ENCODE data around the gene RTN4RL1.
"Not testable (repeated sequence)": the region's sequence is repeated elsewhere in the genome, so short reads cannot be mapped to it uniquely, and the experiment has no call there.

Gene RTN4RL1

GRCh38 chr17:2025622-2026309 lies 632 bp upstream of the RTN4RL1 start:
- peak in 1 of 2 donors; percentile 25 for DNase-seq (ENCODE audit: low read depth in 2 of 2)

- no peak for DNase-seq (ENCODE audit: low read depth in 2 of 2)
These were observed 438 bp downstream of the RTN4RL1 start for GRCh38 chr17:2024572-2025219.

- DNase-seq (ENCODE audit: low read depth in 2 of 2) = no peak
These were observed 1.2 kb downstream of the RTN4RL1 start for GRCh38 chr17:2023692-2024571.

GRCh38 chr17:2023256-2023655 lies 1.9 kb downstream of the RTN4RL1 start:
- no peak for DNase-seq (ENCODE audit: low read depth in 2 of 2)

GRCh38 chr17:2022647-2023240 lies 2.4 kb downstream of the RTN4RL1 start:
- DNase-seq (ENCODE audit: low read depth in 2 of 2) = no peak

GRCh38 chr17:2020721-2021120 lies 4.4 kb downstream of the RTN4RL1 start:
- DNase-seq (ENCODE audit: low read depth in 2 of 2) = no peak

DNA sequence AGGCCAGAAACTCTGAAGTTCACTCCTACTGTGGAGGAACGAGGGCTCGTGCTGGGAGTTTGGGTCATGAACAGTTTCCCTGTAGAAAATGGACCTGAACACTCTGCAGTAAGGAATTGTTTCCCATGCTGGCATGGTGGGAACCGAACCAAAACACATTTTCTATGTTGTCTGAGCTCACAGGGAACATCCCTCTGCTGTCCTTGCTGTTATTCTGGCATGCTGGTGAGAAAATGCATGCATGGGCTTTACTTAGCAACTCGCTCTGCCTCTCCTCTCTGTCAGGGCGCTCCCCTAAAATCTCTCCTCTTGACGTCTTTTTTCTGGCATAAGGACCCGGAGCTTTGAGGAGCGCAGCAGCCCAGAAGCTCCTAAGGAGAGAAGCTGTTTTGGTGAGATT lies 5.4 kb downstream of the RTN4RL1 start:
- no peak for DNase-seq (ENCODE audit: low read depth in 2 of 2)

- no peak for DNase-seq (ENCODE audit: low read depth in 2 of 2)
These were observed 6.2 kb downstream of the RTN4RL1 start for GRCh38 chr17:2018716-2019510.

DNA sequence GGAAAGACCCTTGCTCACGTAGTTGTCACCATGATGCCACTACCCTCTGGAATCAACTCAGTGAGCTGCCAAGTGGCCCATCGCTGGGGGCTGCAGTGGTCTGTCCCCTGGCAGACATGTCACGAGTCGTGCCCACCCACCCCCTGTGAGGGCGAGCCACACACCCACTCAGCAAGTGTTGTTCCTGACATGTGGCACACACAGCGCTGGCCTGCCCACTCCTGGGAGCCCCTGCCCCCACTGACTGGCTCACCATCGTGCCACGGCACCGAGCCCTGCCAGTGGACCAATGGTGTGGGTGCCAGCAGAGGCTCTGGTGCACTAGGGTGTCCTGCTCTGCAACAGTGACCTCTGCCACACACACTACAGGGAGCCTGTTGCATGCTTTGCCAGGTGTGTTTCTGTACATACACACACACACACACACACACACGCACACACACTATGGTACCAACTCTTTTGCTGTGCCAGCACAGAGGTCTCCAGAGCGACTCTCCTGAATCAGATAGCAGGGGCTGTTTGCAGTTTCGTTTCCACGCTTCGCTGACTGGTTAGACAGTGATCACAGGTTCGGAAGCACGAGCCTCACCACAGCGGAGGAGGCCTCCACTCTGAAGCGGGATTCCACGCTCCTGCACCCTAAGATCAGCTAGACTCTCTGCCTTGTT lies 7.7 kb downstream of the RTN4RL1 start:
- no peak for DNase-seq (ENCODE audit: low read depth in 2 of 2)

GRCh38 chr17:2016494-2016893 lies 8.6 kb downstream of the RTN4RL1 start:
- DNase-seq (ENCODE audit: low read depth in 2 of 2) = no peak

- DNase-seq (ENCODE audit: low read depth in 2 of 2) = no peak
These were observed 9.8 kb downstream of the RTN4RL1 start for GRCh38 chr17:2015314-2015713.

GRCh38 chr17:2013994-2014317 lies 11.2 kb downstream of the RTN4RL1 start:
- no peak for DNase-seq (ENCODE audit: low read depth in 2 of 2)

DNA sequence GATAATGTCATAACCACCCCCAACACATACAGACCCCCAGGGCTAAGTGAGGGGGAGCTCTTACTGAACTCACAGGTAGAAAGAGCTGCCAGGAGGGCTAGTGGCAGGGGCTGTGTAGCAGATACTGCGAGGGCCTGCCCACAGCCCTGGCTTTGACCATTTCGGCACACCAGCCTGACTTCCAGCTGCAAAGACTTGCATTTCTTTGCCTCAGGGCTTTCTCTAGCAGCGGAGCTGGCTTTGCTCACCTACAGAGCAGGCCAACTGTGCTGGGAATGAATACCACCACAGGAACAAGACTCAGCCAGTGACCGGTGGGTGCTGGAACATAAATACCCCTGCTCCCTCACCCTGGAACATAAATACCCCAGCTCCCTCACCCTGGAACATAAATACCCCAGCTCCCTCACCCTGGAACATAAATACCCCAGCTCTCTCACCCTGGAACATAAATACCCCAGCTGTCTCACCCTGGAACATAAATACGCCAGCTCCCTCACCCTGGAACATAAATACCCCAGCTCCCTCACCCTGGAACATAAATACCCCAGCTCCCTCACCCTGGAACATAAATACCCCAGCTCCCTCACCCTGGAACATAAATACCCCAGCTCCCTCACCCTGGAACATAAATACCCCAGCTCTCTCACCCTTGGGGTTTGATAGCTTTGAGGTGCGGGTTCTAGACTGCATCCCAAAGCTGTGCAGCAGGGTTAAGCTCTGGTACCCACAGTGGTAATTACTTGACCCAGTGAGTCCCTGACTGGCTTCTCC lies 11.7 kb downstream of the RTN4RL1 start:
- DNase-seq (ENCODE audit: low read depth in 2 of 2) = not testable (repeated sequence)

DNA sequence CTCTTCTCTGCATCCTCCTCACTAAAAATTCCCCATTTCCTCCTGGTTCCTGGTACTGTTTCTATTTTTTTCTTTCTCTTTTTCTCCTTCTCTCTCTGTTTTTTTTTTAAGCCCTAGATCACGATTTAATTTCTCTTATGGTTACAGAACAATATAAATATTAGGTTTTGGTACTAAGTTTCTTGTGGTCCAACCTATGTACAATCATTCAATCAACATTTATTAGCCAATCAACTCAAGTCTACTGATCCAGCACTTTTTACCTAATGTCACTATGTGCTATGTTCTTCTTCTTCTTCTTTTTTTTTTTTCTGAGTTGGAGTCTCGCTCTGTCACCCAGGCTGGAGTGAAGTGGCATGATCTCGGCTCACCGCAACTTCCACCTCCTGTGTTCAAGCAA lies 12.6 kb downstream of the RTN4RL1 start:
- no peak for DNase-seq (ENCODE audit: low read depth in 2 of 2)

- no peak for DNase-seq (ENCODE audit: low read depth in 2 of 2)
These were observed 13.4 kb downstream of the RTN4RL1 start for GRCh38 chr17:2011411-2012371.

- no peak for DNase-seq (ENCODE audit: low read depth in 2 of 2)
These were observed 15.4 kb downstream of the RTN4RL1 start for GRCh38 chr17:2009737-2010136.

DNA sequence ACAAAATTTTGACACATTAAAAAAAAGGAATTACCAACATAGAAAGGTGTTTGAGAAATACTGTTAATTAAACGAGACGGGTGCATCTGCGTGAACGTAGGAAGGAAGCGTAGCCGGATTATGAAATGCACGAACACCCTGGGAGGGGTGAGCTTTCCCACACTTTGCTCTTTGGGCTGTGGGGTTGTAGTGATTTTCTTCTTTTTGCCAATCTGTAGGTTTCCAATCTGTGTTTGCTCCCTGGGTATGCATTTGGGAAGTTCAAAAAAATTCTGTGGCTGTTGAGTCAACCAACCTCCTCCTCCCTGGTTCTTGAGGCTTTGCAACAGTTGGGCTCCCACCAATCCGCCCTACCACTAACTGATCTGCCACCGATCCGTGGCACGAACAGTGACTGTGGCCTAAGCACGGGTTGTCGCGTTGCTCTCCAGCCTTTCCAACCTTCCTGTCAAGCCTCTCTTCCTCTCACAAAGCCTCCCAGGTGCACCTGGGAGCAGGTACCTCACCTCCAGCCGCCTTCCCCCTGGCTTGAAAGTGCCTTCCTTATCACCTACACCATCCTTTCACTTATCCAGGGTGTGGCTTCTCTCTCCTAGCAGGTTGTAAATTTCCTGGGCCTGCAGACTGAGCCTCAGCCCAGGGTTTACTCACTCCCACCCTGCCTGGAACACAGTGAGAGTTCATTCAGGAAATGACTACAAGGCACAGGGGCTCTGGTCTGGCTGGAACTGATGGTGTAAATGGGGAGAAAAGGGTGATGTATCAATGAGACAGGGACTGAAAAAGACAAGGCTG lies 16.6 kb downstream of the RTN4RL1 start:
- no peak for DNase-seq (ENCODE audit: low read depth in 2 of 2)

DNA sequence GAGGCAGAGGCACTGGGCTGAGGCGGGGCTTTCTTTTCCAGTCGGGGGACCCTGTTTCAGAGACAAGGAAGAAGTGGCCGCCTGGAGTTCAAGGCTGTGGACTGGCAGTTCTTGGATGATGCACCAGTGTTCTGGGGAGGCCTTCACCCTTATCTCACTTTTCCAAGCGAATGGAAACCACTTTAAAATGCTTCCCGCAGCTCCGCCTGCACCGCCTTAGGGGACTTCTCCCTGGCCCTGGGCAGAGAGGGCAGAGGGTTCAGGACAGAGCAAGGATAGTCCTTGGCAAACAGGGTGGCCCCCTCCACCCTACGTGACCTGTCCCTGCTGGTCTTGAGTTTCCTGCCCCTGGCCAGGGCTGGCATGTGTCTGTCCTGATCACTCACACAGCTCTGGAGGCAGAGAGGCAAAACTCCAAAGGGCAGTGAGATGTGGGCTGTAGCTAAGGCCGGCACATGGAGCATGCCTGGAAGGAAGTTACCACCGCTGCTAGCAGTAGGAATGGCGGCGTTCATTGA lies 20.6 kb downstream of the RTN4RL1 start:
- DNase-seq (ENCODE audit: low read depth in 2 of 2) = no peak

Data from stimulated activated CD4-positive, alpha-beta T cell treated with anti-CD3 and anti-CD28 coated beads, Interleukin-15, amount 100 ng/mL, for 48 hours (primary cell).